CD14-positive monocyte (primary cell): ENCODE results near the gene ZNF726. TPM values are rescaled to one million over a fixed set of nuclear protein-coding genes. Genes with fewer than 3 reads are reported as not detected.

Experiments
- DNase-seq, 3 donors: peaks; one replicate each; pipeline ENCODE4 v3.0.0-alpha.2; 2011 to 2022
- H2AFZ ChIP-seq: 2 replicates; pipeline ENCODE4 v1.6.0; 2012; ENCODE audit warnings: mild to moderate bottlenecking, low read depth, low read length, inconsistent platforms; ENCODE audit not compliant: insufficient read depth, poor library complexity, severe bottlenecking
- H3K27ac ChIP-seq, 2 donors: 1 replicate in 1 of 2; 2 replicates in 1 of 2; pipeline ENCODE4 v1.5.1; 2012 to 2013; ENCODE audit warnings: low read length in 2 of 2, control low read depth in 1 of 2, inconsistent platforms in 1 of 2, low read depth in 1 of 2, mild to moderate bottlenecking in 1 of 2
- H3K27me3 ChIP-seq, 2 donors: one replicate each; pipeline versions ENCODE4 v1.6.0 to v1.6.1; 2011 to 2013; ENCODE audit warnings: low read length in 2 of 2; ENCODE audit not compliant: control insufficient read depth in 2 of 2, insufficient read depth in 2 of 2
- H3K36me3 ChIP-seq, 2 donors: replicated peaks in 1 of 2; 1 replicate in 1 of 2; 2 replicates in 1 of 2; pipeline versions ENCODE4 v1.5.1 to v1.6.1; 2012 to 2013; ENCODE audit warnings: low read length in 2 of 2, control low read depth in 1 of 2, inconsistent platforms in 1 of 2, mild to moderate bottlenecking in 1 of 2; ENCODE audit not compliant: insufficient read depth in 2 of 2, control insufficient read depth in 1 of 2
- H3K4me1 ChIP-seq, 2 donors: 1 replicate in 1 of 2; 2 replicates in 1 of 2; pipeline versions ENCODE4 v1.5.1 to v1.6.1; 2012 to 2013; ENCODE audit warnings: low read length in 2 of 2, control low read depth in 1 of 2, inconsistent platforms in 1 of 2, mild to moderate bottlenecking in 1 of 2, moderate library complexity in 1 of 2; ENCODE audit not compliant: insufficient read depth in 2 of 2, control insufficient read depth in 1 of 2
- H3K4me2 ChIP-seq: replicated peaks from 2 replicates; pipeline ENCODE3; 2012; ENCODE audit warnings: low read length, moderate library complexity, mild to moderate bottlenecking; ENCODE audit not compliant: poor library complexity, severe bottlenecking; ENCODE audit errors: extremely low read depth
- H3K4me3 ChIP-seq, 3 experiments: fragments of 200-600 bp in 1 of 3; sonication (generic) in 1 of 3; replicated peaks in 1 of 3; 1 replicate in 2 of 3; 2 replicates in 1 of 3; pipeline ENCODE4 v1.5.1; 2011 to 2013; ENCODE audit warnings: low read length in 3 of 3, mild to moderate bottlenecking in 3 of 3, control low read depth in 2 of 3, low read depth in 2 of 3, inconsistent platforms in 1 of 3, moderate library complexity in 1 of 3
- H3K79me2 ChIP-seq: 2 replicates; pipeline ENCODE4 v1.6.0; 2012; ENCODE audit warnings: mild to moderate bottlenecking, control low read depth, inconsistent platforms, low read length, moderate library complexity; ENCODE audit not compliant: insufficient read depth
- H3K9ac ChIP-seq: 2 replicates; pipeline ENCODE4 v1.6.0; 2017; ENCODE audit warnings: low read length, mild to moderate bottlenecking; ENCODE audit not compliant: insufficient read depth, poor library complexity, severe bottlenecking
- H3K9me3 ChIP-seq, 2 donors: replicated peaks in 1 of 2; 1 replicate in 1 of 2; 2 replicates in 1 of 2; pipeline versions ENCODE4 v1.5.1 to v1.6.1; 2012 to 2013; ENCODE audit warnings: low read length in 2 of 2, control low read depth in 1 of 2; ENCODE audit not compliant: control insufficient read depth in 1 of 2, insufficient read depth in 1 of 2
- H4K20me1 ChIP-seq: 2 replicates; pipeline ENCODE4 v1.6.0; 2012; ENCODE audit warnings: mild to moderate bottlenecking, low read length, control low read depth, moderate library complexity; ENCODE audit not compliant: insufficient read depth
- H3K27ac Mint-ChIP-seq, 7 donors: one replicate each; pipeline ENCODE4 v1.8.0; 2020; ENCODE audit warnings: mild to moderate bottlenecking in 7 of 7, mixed read lengths in 7 of 7, moderate library complexity in 6 of 7, inconsistent platforms in 2 of 7
- H3K27me3 Mint-ChIP-seq, 3 donors: one replicate each; pipeline ENCODE4 v1.8.0; 2021 to 2022; ENCODE audit warnings: low read depth in 3 of 3, mild to moderate bottlenecking in 3 of 3, mixed read lengths in 3 of 3, moderate library complexity in 3 of 3, inconsistent platforms in 1 of 3
- H3K36me3 Mint-ChIP-seq, 2 donors: one replicate each; pipeline ENCODE4 v1.8.0; 2020; ENCODE audit warnings: mixed read lengths in 2 of 2, inconsistent platforms in 1 of 2, mild to moderate bottlenecking in 1 of 2
- H3K4me1 Mint-ChIP-seq: one replicate; pipeline ENCODE4 v1.8.0; 2020; ENCODE audit warnings: mild to moderate bottlenecking, mixed read lengths
- H3K4me3 Mint-ChIP-seq, 2 donors: one replicate each; pipeline ENCODE4 v1.8.0; 2020; ENCODE audit warnings: mild to moderate bottlenecking in 2 of 2, mixed read lengths in 2 of 2, moderate library complexity in 1 of 2
- H3K9me3 Mint-ChIP-seq, 7 donors: one replicate each; pipeline ENCODE4 v1.8.0; 2020 to 2022; ENCODE audit warnings: mixed read lengths in 7 of 7, mild to moderate bottlenecking in 6 of 7, moderate library complexity in 6 of 7, inconsistent platforms in 2 of 7
- CTCF ChIP-seq: fragments of 200-600 bp; IDR thresholded peaks from one replicate; pipeline ENCODE4 v1.8.0; 2022; ENCODE audit warnings: antibody characterized with exemption, mild to moderate bottlenecking
- WGBS: methylation state at CpG from one replicate; pipeline ENCODE4 v1.1.5; 2013; ENCODE audit warnings: missing lambda C conversion rate; ENCODE audit not compliant: insufficient coverage; 5-methylcytosine and 5-hydroxymethylcytosine counted together
- intact Hi-C, 2 donors: fragments of 100-400 bp; cut with micrococcal nuclease; formaldehyde crosslinking; loops; one replicate each; pipeline versions ENCODE4 v1.15.0 to v1.15.1; 2023
- polyA plus RNA-seq, 3 donors: library from polyadenylated mRNA; depleted of rRNA in 1 of 3; unstranded in 2 of 3; stranded (reverse) in 1 of 3; fragments of 300-500 nt in 2 of 3; fragments of >200 nt in 1 of 3; fragmentation: Illumina TruSeq in 2 of 3; gene quantifications; 1 replicate in 2 of 3; 2 replicates in 1 of 3; pipeline ENCODE4 v1.2.3, GENCODE V29; 2012 to 2021

The ZNF726 gene
- polyA plus RNA-seq, 3 donors, result 0.10 to 0.34 (median 0.28) TPM

- H3K79me2 ChIP-seq, result no peaks in the 10 kb centered on the region
- H2AFZ ChIP-seq, result no peak overlapping the region
- H3K4me3 ChIP-seq, result no peak overlapping the region
- H3K9ac ChIP-seq, result no peak overlapping the region
- no peak overlapping the region for H3K27ac ChIP-seq
- H3K36me3 ChIP-seq, result no peaks in the 10 kb centered on the region
- peaks cover 0 to 4% (median 2%) of the 10 kb centered on the region in 3 donors for H3K27me3 Mint-ChIP-seq
- intact Hi-C loops, result no loop called here
- no peaks in the 10 kb centered on the region for H3K27me3 ChIP-seq
- H4K20me1 ChIP-seq, result no peaks in the 10 kb centered on the region
- no peaks in the 10 kb centered on the region for H3K36me3 Mint-ChIP-seq
- H3K27ac Mint-ChIP-seq, result no peak overlapping the region
- no peak overlapping the region for H3K4me3 Mint-ChIP-seq
- no peak for DNase-seq
- TF ChIP-seq CTCF, result no peak
- H3K4me1 ChIP-seq, result peaks cover 0 to under 1% of the 10 kb centered on the region in 2 donors
- H3K9me3 ChIP-seq, result peaks cover 48 to 73% of the 10 kb centered on the region in 2 donors
- H3K4me2 ChIP-seq, result no peak overlapping the region
- no peaks in the 10 kb centered on the region for H3K4me1 Mint-ChIP-seq
- H3K9me3 Mint-ChIP-seq, result peaks cover 16 to 58% (median 48%) of the 10 kb centered on the region in 7 donors
Observed at GRCh38 chr19:23909222-23909621, 5.5 kb upstream of the ZNF726 start.

GRCh38 chr19:23913931-23914330 lies 755 bp upstream of the ZNF726 start:
- Histone ChIP-seq H3K36me3 (no peaks in the 10 kb centered on the region), H3K9me3 (peaks cover 31 to 44% of the 10 kb centered on the region in 2 donors), H3K4me1 (peaks cover 3 to 7% of the 10 kb centered on the region in 2 donors), H3K9ac (no peak overlapping the region), H4K20me1 (no peaks in the 10 kb centered on the region), H2AFZ (peak overlapping the region; percentile 91), H3K79me2 (peaks cover 4% of the 10 kb centered on the region), H3K27me3 (no peaks in the 10 kb centered on the region), H3K27ac (no peak overlapping the region), H3K4me2 (peak overlapping the region; percentile 79), H3K4me3 (peak overlapping the region in 1 of 3 experiments; percentile 80)
- WGBS, result 95% methylated on average over 7 of the region's 11 CpGs
- peaks cover 12% of the 10 kb centered on the region for H3K4me1 Mint-ChIP-seq
- H3K9me3 Mint-ChIP-seq, result peaks cover 12 to 59% (median 43%) of the 10 kb centered on the region in 7 donors
- H3K27ac Mint-ChIP-seq, result no peak overlapping the region
- TF ChIP-seq CTCF, result no peak
- no peak for DNase-seq
- intact Hi-C loops, result loop anchor here in 1 of 2 donors (10.0 kb wide), 1 partner anchor 121 kb away; no protein-coding TSS in a partner anchor
- H3K36me3 Mint-ChIP-seq, result peaks cover 4 to 10% of the 10 kb centered on the region in 2 donors
- peak overlapping the region in 1 of 2 donors; percentile 95 for H3K4me3 Mint-ChIP-seq
- H3K27me3 Mint-ChIP-seq, result peaks cover 0 to 10% (median 0%) of the 10 kb centered on the region in 3 donors
